GM18858 (cell line): ENCODE measurements around the gene CHRDL2.
"Not testable (repeated sequence)": the region's sequence is repeated elsewhere in the genome, so short reads cannot be mapped to it uniquely, and the experiment has no call there.

ENCODE experiments used
- ATAC-seq: cut with Tn5 transposase; IDR thresholded peaks from one replicate; pipeline ENCODE4 v1.9.1; 2021; ENCODE audit not compliant: unreplicated experiment

Gene CHRDL2

DNA sequence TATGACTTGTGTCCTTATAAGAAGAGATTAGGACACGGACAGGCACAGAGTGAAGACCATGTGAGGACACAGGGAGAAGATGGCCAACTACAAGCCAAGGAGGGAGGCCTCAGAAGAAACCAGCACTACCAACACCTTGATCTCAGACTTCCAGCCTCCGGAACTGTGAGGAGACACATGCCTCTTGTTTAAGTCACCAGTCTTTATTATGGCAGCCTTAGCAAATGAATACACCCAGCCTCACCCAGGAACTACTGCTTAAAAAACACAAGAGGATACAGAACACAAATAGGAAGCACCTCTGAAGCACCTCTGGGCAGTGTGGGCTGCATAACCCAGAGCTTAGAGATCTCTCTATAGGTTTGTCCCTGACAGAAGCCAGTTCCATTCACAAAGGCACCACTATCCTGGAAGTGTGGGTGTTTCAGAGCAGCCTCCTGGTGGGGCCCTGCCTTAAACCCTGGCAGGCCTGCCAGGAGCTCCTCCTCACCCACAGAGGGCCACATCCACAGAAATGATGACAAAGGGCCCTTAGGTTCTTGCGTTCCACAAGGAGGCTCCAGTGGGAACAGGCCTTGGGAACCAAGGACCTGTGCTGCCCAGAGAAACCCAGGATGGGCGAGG, 58.8 kb downstream of the CHRDL2 start:
- ATAC-seq, result no peak

DNA sequence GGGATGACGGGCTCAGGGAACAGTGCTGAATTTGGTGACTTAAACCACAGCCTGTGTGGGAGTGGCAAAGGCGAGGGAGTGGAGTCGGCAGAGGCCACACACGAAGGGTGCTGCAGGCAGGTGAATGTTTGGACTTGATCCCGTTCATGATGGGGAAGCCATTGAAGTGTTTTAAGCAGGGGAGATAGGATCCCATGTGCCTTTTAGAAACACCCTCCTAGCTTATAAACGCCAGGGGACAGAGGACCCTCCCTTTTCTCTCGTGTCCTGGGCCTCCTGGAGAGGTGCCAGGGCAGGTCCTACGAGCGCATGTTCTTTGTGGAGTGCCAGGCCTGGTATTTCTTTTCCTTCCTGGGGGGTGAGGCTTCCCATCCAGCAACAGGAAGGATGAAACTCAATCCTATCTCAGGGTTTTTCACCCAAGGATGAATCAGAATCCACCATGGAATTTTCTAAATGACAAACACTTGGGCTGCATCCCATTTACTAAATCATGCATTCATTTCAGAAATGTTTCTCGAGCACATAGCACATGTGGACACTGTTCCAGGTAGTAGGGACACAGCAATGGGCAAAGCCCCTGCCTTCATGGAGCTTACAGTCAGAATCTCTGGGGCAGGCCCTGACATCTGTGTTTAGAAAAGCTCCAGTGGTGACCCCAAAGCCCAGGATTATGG, 59.6 kb downstream of the CHRDL2 start:
- ATAC-seq, result no peak

DNA sequence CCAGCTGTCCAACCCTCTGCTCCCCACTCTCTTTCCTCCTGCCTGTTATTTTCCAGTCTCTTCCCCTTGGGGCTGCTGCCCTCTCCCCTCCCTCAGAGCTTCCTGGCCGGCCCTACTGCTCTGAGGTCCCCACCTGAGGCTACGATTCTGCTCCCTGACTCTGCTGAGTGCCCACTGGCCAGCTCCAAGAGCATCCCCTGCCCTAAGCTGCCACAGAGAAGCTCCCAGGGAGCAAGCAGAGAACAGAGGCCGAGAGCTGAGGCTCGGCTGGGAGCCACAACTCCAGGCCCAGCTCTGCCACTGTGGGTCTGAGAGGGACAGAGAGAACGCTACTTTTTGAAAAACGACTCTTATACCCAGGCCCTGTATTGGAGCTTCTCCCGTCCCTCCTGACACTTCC, 61.1 kb downstream of the CHRDL2 start:
- no peak for ATAC-seq

DNA sequence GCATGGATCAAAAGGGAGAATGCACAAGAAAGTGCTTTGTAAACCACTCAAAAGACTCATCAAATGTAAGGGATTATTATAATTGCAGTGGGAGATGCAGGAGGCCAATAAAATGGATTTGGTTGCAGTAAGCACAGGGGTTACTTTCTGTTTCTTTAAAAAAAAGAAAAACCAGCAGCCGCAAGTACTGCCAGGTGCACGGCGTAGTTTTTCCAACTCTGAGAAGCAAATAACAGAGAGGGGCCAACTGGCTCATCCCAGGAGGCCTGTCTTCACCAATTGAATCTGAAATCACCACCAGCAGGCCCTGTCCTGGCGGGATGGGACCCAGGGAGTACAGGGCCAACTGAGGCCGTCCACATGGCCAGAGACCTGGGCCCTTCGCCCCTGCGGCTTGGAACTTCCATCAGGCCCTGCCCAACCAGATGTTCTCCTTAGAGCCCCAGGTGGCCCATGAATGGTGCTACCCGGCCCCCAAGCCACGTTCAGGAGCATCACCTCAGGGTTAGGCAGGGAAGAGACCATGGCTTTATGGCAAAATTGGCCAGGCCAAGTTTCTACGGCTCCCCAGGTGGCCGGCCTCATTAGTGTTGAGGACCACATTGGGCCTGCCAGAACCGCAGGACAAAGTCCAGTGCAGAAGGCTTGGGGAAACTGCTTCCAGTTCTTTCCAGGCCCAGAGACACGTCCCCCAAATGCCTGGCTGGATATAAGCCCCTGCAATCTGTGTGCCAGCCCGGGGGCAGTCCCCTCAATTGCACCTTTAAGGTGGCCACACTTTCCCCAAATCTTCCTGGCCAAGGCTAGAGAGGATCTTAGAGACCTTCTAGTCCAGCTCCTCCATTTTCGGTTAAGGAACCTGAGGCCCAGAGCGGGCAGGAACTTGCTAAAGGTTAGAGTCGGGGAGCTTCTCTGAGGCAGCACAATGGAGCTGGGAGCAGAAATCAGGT, 61.7 kb downstream of the CHRDL2 start:
- no peak for ATAC-seq

DNA sequence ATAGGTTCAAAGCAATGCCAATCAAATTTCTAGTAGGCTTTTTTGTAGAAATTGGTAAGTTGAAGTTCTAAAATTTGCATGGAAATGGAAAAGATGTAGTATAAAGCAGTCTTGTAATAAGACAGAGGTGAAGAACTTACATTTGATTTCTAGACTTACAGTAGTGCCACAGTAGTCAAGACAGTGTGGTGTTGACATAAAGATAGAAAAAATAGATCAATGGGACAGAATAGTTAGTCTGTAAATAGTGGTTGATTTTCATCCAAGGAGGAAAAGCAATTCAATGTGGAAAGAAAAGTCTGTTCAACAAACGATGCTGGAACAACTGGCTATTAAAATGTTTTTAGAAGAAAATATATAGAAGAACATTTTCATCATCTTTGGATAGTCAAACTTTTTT, 67.9 kb downstream of the CHRDL2 start:
- no peak for ATAC-seq

DNA sequence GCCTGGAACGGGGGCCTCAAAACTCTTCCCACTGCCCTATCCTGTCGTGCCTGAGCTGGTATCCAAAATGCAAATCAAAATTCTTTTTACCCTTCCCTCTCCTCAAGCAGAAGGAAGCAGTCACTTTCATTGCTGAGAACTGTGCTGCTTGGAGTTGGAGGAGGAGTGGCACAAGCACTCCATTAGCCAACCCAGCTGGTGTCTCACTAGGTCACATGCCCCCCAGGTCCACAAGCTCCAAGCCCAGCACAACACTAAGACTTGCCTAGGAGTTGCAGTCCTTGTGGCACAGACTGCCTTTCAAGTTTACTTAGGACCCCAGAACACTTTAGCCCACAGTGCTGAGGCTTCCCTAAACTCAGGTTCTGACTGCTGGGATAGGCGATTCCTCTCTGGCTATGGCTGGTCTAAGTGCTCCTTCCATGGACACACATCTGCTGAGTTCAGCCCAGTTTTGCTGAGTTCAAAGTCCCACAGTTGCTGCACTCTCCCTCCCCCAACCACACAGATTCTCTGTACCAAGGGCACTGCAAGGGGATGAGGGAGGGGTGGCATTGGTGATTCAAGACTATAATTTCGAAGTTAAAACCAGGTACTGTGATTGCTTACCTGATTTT, 68.6 kb downstream of the CHRDL2 start:
- ATAC-seq, result no peak

DNA sequence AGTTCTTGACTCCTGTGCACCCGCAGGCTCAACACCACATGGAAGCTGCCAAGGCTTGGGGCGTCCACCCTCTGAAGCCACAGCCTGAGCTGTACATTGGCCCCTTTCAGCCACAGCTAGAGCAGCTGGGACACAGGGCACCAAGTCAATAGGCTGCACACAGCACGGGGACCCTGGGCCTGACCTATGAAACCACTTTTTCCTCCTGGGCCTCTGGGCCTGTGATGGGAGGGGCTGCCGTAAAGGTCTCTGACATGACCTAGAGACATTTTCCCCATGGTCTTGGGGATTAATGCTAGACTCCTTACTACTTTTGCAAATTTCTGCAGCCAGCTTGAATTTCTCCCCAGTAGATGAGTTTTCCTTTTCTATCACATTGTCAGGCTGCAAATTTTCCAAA, 72.1 kb downstream of the CHRDL2 start:
- not testable (repeated sequence) for ATAC-seq

DNA sequence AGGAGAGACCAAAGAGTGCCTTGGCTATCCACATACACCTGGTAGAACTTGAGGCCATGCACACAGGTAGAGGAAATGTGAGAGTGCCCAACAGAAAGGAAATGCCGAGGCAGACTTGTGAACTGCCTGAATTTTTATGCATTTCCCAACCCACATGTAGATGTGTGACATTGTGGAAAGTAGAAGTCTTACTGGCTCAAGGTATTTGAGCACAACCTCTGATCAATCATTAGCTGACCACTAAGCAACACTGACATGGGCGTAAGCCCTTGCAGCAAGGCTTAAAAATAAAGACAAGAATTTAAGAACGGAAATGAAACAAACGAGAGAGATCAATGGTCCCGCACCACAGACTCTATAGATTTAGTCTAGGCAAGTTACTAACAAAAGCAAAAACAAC, 76.2 kb downstream of the CHRDL2 start:
- ATAC-seq, result no peak

DNA sequence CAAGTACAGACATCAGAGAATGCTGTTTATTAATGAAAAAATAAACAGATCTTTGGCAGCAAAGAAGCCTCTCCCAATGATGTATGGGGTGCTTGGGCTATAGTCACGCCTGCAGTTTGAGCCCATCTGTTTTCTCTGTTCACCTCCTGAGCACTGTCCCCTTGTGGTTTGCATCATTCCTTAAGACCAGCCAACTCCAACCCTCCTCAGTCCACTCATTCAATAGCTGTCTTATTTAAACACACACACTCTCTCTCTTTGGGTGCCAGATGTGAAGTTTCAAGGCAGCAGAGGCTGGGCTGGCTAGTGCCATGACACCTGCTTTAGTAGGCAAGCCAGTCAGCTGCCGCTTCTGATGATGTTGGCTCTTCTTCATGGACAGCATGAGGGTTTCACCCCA, 80.7 kb downstream of the CHRDL2 start:
- no peak for ATAC-seq

DNA sequence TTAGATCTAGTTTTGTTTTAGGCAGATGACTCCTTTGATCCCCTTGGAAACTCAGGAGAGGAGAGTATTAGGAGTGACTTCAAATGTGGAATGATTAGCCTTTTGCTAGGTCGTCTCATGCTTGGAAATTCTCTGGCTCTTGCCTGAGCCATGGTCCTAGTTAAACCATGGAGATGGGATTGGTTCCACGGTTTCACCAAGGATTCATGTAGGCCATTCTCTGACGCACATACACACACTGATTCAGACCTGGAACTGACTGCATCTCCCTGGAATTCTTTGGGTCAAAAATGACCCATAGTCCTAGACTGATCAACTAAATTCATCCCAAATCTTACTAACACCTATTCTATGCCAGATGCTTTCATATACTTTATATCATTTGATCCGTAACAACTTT, 82.3 kb downstream of the CHRDL2 start:
- no peak for ATAC-seq

DNA sequence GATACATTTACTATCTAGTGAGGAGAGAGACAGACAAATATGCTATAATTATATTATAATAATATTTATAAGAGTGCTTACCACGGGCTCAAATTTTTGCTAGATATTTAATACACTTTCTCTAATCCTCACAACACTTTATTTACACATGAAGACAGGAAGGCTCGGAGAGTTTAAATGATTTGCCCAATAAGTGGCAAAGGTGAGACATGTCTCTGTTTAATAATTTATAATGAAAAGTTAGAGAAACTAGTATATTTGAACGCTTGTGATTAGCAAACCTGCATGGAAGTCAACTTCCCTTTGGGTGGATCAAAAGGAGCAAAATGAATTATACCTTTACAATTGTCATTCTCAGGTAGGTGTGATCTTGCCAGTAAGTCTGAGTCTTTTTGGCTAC, 83.4 kb downstream of the CHRDL2 start:
- ATAC-seq, result no peak

DNA sequence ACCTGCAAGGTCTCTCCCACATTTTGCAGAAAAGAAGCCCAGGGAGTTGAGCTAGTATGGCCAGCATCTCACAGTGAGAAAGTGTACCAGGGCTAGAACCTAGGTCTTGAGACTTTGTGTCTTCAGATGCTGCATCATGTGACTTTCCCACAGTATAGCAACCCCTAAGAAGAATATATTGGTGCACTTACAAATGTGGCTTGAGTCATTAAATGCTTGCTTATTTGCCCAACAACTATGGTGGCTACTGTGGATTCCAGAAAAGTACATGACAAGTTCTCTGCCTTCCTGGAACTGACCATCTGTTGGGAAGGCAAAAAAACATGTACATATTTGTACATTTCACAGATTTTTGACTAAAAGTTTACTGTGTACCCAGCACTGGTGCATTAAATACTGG, 83.8 kb downstream of the CHRDL2 start:
- ATAC-seq, result no peak

DNA sequence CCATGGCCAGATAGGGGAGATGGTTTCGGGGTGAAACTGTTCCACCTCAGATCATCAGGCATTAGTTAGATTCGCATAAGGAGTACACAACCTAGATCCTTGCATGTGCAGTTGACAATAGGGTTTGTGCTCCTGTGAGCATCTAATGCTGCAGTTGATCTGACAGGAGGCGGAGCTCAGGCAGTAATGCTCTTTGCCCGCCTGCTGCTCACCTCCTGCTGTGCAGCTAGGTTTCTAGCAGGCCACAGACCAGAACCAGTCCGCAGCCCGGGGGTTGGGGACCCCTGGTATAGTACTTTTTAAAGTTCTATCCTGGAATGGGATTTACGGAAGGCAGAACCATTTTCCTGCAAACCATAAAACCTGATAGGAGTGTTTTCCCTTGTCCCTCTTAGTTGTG, 84.3 kb downstream of the CHRDL2 start:
- no peak for ATAC-seq
